Measurements from ENCODE around the gene TUBB3.
"Not testable (repeated sequence)": the region's sequence is repeated elsewhere in the genome, so short reads cannot be mapped to it uniquely, and the experiment has no call there.

TUBB3 gene

GRCh38 chr16:89903908-89904515 is 19.1 kb upstream of the TUBB3 start:
- no peak for DNase-seq

DNA sequence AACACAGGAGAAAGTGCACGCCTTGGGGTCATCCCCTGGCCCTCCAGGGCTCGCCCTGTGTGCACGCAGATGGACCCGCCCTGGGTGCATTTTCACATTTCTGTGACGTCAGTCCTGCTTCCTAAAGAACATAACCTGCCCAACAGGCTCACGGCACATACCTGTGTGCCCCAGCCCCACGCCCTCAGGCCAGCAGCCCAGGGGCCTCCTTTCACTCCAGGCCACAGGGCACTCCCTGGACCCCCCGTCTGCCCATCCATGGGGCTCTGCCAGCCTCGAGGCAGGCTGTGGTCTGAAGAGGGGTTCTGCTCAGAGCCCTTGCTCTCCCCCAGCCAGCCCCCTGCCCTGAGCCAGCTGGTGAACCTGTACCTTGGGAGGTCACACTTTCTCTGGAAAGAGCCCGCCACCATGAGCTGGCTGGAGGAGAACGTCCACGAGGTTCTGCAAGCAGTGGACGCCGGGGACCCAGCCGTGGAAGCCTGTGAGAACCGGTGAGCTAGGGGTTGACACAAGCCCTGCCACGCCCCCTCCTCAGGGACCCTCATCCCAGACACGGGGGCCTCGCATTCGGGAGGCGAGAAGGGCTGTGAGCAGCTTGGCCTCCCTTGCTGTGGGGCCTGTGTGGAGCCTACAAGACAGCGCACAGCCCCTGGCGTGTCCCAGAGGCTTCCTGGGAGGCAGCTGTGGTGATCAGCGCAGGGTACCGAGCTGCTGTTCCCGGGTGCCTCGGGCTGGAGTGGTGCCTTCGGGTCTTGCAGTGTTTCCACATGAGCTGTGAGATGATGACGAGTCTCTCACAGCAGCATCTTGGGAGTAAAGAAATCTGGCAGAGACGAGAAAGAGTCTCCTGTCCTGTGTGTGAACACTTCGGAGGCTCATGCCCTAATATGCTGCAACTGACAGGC is 18.3 kb upstream of the TUBB3 start:
- no peak for DNase-seq

DNA sequence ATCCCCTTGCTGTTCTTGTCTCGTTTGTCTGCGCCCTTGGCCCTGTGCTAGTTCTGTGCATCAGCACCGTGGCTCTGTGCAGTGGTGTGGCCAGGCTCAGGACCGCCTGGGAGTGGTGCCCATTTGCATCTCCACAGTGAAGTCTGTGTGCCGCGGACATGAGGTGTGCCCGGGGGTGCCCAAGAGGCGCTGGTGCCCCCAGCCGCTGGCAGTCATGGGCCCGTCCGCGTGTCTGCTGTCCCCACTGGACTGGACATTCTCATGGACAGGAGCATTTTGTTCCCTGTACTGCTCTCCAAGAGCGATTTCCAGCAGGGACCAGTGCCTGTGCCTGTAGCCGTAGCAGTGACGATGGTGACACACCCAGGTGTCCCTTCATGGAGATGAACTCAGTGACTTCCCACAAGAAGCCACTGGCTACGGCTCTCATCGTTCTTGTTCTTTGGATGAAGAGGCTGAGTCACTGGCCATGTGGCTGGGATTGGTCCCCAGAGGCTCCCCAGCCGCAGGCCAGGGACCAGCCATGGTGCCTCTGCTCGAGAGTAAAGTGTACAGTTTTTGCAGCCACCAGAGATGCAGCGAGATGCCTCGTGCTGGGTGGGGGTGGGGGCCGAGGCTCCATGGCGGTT is 17.5 kb upstream of the TUBB3 start:
- no peak for DNase-seq

GRCh38 chr16:89906140-89907025 is 16.8 kb upstream of the TUBB3 start:
- no peak for DNase-seq

- no peak for DNase-seq
These were observed 15.9 kb upstream of the TUBB3 start for GRCh38 chr16:89907055-89907814.

GRCh38 chr16:89908236-89908635 is 14.9 kb upstream of the TUBB3 start:
- no peak for DNase-seq

- DNase-seq, result peak; percentile 70
These were observed 13.1 kb upstream of the TUBB3 start for GRCh38 chr16:89909777-89910716.

- no peak for DNase-seq
These were observed 12.3 kb upstream of the TUBB3 start for GRCh38 chr16:89910717-89911354.

DNA sequence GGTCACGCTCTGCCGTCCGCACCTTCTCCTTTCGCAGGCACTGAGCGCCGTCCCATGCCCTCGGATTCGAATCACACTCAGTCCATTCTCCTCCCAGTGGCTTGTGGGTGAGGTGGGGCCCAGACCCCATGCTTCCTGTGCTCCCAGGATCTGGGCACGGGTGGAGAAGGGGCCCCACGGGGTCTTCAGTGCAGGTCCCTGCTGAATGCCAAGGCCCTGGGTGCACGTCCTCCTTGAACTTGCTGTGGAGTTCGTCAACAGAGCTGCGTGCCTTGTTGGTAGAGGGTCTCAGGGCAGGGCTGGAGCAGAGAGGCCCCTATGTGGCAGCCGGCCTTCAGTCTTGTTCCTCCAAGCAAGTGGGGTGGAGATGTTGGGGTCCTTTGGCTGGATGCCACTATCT is 11.8 kb upstream of the TUBB3 start:
- no peak for DNase-seq

DNA sequence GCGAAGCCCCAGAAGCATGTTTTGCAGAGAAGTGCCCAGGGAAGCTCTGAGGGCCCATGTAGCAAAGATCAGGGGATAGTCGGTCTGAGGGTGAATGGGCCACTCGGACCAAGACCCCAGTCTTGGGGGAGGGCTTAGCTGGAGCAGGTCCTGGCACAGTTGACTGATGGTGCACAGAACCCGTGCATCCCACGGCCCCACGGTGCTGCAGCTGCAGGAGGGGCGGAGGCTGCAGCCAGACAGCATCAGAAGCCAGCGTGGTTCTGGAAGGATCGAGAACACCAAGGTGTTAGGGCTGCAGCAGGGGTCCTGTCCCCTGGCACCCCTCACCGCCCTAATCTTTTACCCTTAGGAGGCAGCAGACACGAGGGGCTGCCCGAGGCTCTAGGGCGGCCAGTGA is 11.0 kb upstream of the TUBB3 start:
- no peak for DNase-seq

- no peak for DNase-seq
These were observed 10.5 kb upstream of the TUBB3 start for GRCh38 chr16:89912627-89913026.

GRCh38 chr16:89913408-89914387 is 9.4 kb upstream of the TUBB3 start:
- no peak for DNase-seq

DNA sequence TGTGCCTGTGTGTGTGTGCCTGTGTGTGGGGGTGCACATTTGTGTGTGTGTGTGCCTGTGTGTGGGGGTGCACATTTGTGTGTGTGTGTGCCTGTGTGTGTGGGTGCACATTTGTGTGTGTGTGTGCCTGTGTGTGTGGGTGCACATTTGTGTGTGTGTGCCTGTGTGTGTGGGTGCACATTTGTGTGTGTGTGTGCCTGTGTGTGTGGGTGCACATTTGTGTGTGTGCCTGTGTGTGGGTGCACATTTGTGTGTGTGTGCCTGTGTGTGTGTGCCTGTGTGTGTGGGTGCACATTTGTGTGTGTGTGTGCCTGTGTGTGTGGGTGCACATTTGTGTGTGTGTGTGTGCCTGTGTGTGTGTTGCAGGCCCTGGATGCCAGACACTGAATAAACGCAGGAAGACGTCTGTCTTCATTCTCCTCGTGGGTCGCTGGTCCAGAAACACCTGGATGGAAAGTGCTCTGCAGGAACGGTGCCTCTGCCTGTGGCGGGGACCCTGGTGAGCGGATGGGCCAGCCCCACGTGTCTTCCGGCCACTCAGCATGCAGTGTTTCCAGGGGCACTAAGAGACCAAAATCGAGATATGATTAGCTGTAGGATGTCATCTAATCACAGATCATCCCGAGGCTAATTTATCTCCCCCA is 8.4 kb upstream of the TUBB3 start:
- DNase-seq, result not testable (repeated sequence)

- no peak for DNase-seq
These were observed 7.6 kb upstream of the TUBB3 start for GRCh38 chr16:89915303-89916232.

GRCh38 chr16:89917773-89918452 is 5.2 kb upstream of the TUBB3 start:
- peak; percentile 83 for DNase-seq

DNA sequence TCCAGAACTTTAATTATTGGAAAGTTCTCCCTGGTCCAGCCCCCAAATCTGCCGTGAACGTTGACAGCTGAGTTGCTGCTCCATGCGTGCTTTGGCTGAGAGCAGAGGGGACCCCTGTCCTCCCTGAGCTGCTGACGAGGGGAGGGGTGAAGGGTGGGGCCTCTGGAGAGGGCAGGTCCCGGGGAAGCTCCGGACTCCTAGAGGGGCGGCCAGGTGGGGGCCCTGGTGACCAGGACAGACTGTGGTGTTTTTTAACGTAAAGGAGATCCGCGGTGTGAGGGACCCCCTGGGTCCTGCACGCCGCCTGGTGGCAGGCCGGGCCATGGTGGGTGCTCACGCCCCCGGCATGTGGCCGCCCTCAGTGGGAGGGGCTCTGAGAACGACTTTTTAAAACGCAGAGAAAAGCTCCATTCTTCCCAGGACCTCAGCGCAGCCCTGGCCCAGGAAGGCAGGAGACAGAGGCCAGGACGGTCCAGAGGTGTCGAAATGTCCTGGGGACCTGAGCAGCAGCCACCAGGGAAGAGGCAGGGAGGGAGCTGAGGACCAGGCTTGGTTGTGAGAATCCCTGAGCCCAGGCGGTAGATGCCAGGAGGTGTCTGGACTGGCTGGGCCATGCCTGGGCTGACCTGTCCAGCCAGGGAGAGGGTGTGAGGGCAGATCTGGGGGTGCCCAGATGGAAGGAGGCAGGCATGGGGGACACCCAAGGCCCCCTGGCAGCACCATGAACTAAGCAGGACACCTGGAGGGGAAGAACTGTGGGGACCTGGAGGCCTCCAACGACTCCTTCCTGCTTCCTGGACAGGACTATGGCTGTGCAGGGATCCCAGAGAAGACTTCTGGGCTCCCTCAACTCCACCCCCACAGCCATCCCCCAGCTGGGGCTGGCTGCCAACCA is 4.4 kb upstream of the TUBB3 start, which contains the start of gene MC1R:
Gene MC1R, plus strand, starts transcription at position 410 of the 895 bp plus-strand sequence. Its CDS starts 397 bp downstream, at position 807.
- no peak for DNase-seq

All from CD4-positive, alpha-beta T cell treated with Interleukin-21 for 1 hour (primary cell).